Uterus (tissue), 4 donors: Measurements from ENCODE around the gene HCN2. TPM values are rescaled to one million over a fixed set of nuclear protein-coding genes. Genes with fewer than 3 reads are reported as not detected.
A peak's percentile ranks its signal among the peaks of the same experiment; 100 is the strongest.

ENCODE experiments used
- DNase-seq, 2 donors: peaks; one replicate each; pipeline ENCODE4 v3.0.0-alpha.2; 2019 to 2020
- H3K27ac ChIP-seq, 2 donors: fragments of 200-600 bp; sonication (generic); 1 replicate in 1 of 2; 2 replicates in 1 of 2; pipeline ENCODE4 v1.5.1; 2016 to 2018
- H3K27me3 ChIP-seq, 2 donors: fragments of 200-600 bp; sonication (generic); one replicate each; pipeline ENCODE4 v1.5.1; 2018 to 2019; ENCODE audit warnings: control low read depth in 1 of 2
- H3K36me3 ChIP-seq, 2 donors: fragments of 200-600 bp; sonication (generic); one replicate each; pipeline ENCODE4 v1.5.1; 2019; ENCODE audit warnings: control low read depth in 1 of 2
- H3K4me1 ChIP-seq, 2 donors: fragments of 200-600 bp; sonication (generic); one replicate each; pipeline ENCODE4 v1.5.1; 2018 to 2019; ENCODE audit warnings: control low read depth in 1 of 2
- H3K4me3 ChIP-seq, 2 donors: fragments of 200-600 bp; sonication (generic); 1 replicate in 1 of 2; 2 replicates in 1 of 2; pipeline ENCODE4 v1.5.1; 2018 to 2019; ENCODE audit warnings: mild to moderate bottlenecking in 1 of 2
- H3K9me3 ChIP-seq, 2 donors: fragments of 200-600 bp; sonication (generic); one replicate each; pipeline ENCODE4 v1.5.1; 2019; ENCODE audit warnings: control low read depth in 1 of 2
- POLR2A ChIP-seq, 2 donors: fragments of 450-650 bp; IDR thresholded peaks; one replicate each; pipeline ENCODE4 v1.6.1; 2016; ENCODE audit warnings: antibody characterized with exemption in 2 of 2, mild to moderate bottlenecking in 1 of 2, moderate library complexity in 1 of 2
- intact Hi-C: fragments of 100-400 bp; cut with DNase I; formaldehyde crosslinking; loops from one replicate; pipeline ENCODE4 v1.15.1; 2023; ENCODE audit warnings: low total_unique reads
- total RNA-seq, 4 donors: library from RNA; depleted of rRNA in 3 of 4; stranded (reverse); fragments of >200 nt in 3 of 4; gene quantifications; one replicate each; pipeline versions ENCODE4 v1.1.0 to v1.2.4, GENCODE V29; 2014 to 2023
- TF ChIP-seq, protein P1 (sequence below), 4 experiments: fragments of 200-600 bp in 2 of 4; fragments of 450-650 bp in 2 of 4; sonication (generic) in 2 of 4; IDR thresholded peaks; one replicate each; pipeline ENCODE4 v1.5.1; 2016 to 2019; ENCODE audit warnings: antibody characterized with exemption in 4 of 4, mild to moderate bottlenecking in 2 of 4, moderate library complexity in 1 of 4
- donor health status: DM: yes; HTN: yes; CAD: no.

The HCN2 gene
- total RNA-seq, 4 donors from 2014 or later: 0.83 TPM; not detected in 3

DNA sequence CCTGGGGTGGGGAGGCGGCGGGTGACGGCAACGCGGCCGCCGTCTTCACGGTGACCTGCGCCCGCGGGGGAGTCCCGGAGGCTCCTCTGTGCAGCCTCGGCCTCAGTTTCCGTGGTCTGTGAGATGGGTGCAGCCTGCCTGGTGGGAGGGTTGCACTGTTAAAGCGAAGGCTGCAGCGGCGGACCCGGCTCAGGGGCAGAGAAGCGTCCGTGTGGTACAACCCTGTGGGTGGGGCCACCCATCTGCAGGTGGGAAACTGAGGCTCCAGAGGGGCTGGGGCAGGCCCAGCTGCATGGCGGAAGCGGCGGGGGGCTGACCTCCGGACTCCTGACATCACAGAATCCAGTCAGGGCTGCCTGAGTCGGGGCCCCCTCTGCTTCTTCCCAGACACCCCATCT lies 50.5 kb downstream of the HCN2 start:
- intact Hi-C loops: no loop called here
- no peaks in the 10 kb centered on the region for H3K36me3 ChIP-seq
- peak overlapping the region in 1 of 2 donors; percentile 64 for H3K27ac ChIP-seq
- no peak for DNase-seq
- H3K4me3 ChIP-seq: peak overlapping the region in 1 of 2 donors; percentile 44
- H3K27me3 ChIP-seq: no peaks in the 10 kb centered on the region
- no peaks in the 10 kb centered on the region for H3K9me3 ChIP-seq
- TF ChIP-seq, protein P1, sequence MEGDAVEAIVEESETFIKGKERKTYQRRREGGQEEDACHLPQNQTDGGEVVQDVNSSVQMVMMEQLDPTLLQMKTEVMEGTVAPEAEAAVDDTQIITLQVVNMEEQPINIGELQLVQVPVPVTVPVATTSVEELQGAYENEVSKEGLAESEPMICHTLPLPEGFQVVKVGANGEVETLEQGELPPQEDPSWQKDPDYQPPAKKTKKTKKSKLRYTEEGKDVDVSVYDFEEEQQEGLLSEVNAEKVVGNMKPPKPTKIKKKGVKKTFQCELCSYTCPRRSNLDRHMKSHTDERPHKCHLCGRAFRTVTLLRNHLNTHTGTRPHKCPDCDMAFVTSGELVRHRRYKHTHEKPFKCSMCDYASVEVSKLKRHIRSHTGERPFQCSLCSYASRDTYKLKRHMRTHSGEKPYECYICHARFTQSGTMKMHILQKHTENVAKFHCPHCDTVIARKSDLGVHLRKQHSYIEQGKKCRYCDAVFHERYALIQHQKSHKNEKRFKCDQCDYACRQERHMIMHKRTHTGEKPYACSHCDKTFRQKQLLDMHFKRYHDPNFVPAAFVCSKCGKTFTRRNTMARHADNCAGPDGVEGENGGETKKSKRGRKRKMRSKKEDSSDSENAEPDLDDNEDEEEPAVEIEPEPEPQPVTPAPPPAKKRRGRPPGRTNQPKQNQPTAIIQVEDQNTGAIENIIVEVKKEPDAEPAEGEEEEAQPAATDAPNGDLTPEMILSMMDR (IDR thresholded peaks at IDR 0.05): no peak
- TF ChIP-seq POLR2A (IDR thresholded peaks at IDR 0.05): no peak
- H3K4me1 ChIP-seq: peaks cover 0 to 15% of the 10 kb centered on the region in 2 donors

DNA sequence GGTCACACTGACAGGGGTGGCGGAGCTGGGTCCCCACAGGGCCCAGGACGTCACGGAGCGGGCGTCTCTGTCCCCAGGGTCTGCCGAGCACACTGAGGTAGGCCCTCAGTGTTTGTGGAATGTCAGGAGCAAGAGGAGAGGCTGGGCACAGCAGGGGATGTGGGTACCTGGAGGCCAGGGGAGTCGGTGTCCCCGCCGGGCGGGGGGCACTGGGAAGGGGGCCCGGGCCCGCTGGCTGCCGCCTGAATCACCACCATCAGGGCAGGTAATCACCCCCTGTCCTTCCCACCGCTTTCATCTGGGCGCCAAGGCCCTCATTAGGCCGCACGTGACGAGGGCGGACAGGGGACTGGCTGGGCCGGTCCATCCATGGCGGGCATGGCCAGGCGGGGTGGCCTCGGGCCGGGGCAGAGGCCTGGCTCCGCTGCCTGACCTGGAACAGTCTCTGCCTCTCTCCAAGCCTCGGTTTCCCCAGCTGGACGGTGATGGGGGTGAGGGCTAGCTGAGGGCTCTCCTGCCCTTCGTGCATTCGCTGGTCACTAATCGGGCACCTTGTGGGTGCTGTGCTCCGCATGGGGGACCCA lies 51.0 kb downstream of the HCN2 start:
- DNase-seq: no peak
- intact Hi-C loops: no loop called here
- Histone ChIP-seq H3K36me3 (no peaks in the 10 kb centered on the region), H3K4me3 (no peak overlapping the region), H3K9me3 (no peaks in the 10 kb centered on the region), H3K4me1 (peaks cover 0 to 15% of the 10 kb centered on the region in 2 donors), H3K27me3 (no peaks in the 10 kb centered on the region), H3K27ac (peak overlapping the region in 1 of 2 donors; percentile 64)
- TF ChIP-seq POLR2A (IDR thresholded peaks at IDR 0.05): no peak
- TF ChIP-seq, protein P1 (IDR thresholded peaks at IDR 0.05): no peak

DNA sequence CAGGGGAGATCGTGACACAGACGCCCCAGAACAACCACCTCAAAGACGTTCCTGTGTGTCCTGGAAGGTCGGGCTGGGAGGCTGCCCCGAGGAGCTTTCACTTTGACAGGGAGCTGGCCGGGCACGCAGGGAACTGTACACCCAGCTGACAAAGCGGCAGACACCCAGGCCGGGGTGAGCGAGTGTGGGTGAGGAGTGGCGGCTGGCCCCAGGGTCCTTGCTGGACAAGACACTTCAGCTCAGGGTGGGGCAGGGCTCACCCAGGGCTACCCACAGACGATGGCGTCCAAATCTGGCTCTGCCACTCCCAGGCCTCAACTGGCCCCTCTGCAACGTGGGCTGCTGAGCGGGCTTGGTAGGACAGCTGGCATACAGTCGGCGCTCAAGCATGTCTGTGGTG lies 52.0 kb downstream of the HCN2 start:
- Histone ChIP-seq H3K9me3 (no peaks in the 10 kb centered on the region), H3K36me3 (no peaks in the 10 kb centered on the region), H3K27me3 (no peaks in the 10 kb centered on the region), H3K4me1 (peaks cover 0 to 15% of the 10 kb centered on the region in 2 donors), H3K27ac (no peak overlapping the region), H3K4me3 (no peak overlapping the region)
- DNase-seq: no peak
- TF ChIP-seq POLR2A (IDR thresholded peaks at IDR 0.05): no peak
- TF ChIP-seq, protein P1 (IDR thresholded peaks at IDR 0.05): no peak
- intact Hi-C loops: no loop called here

DNA sequence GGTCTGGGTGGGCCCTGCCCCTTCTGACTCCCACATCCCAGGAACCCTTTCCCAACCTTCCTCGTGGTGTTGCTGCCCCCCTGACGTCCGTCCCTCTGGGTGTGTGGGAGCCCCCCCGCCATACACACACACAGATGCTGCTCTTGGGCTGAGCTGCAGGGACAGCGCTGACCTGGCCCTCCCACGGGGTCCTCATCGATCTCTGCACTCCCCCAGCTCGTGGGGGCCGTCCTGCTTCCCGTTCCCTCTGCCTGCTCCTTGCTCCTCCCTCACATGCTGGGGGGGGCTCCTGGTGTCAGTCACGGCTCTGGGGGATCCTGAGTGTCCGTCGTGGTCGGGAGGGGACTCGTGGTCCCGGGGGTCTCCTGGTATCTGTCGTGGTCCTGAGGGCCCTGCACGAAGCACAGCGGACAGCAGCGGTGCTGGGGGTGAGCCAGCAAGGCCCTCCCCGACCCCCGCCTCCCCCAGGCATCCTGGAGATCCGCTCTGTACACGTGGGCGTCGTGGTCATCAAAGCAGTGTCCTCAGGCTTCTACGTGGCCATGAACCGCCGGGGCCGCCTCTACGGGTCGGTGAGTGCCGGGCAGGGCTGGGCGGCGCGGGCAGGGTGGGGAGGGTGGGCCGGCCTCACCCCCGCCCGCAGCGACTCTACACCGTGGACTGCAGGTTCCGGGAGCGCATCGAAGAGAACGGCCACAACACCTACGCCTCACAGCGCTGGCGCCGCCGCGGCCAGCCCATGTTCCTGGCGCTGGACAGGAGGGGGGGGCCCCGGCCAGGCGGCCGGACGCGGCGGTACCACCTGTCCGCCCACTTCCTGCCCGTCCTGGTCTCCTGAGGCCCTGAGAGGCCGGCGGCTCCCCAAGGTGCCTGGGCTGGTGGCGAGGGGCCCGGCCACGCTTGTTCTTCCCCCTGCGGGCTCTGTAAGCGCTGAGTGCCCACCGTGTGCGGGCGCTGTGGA lies 53.4 kb downstream of the HCN2 start:
- H3K36me3 ChIP-seq: no peaks in the 10 kb centered on the region
- intact Hi-C loops: no loop called here
- peaks cover 0 to 15% of the 10 kb centered on the region in 2 donors for H3K4me1 ChIP-seq
- H3K27me3 ChIP-seq: no peaks in the 10 kb centered on the region
- no peak overlapping the region for H3K4me3 ChIP-seq
- TF ChIP-seq, protein P1 (IDR thresholded peaks at IDR 0.05): no peak
- TF ChIP-seq POLR2A (IDR thresholded peaks at IDR 0.05): no peak
- peak overlapping the region in 1 of 2 donors; percentile 29 for H3K27ac ChIP-seq
- DNase-seq: no peak
- no peaks in the 10 kb centered on the region for H3K9me3 ChIP-seq

DNA sequence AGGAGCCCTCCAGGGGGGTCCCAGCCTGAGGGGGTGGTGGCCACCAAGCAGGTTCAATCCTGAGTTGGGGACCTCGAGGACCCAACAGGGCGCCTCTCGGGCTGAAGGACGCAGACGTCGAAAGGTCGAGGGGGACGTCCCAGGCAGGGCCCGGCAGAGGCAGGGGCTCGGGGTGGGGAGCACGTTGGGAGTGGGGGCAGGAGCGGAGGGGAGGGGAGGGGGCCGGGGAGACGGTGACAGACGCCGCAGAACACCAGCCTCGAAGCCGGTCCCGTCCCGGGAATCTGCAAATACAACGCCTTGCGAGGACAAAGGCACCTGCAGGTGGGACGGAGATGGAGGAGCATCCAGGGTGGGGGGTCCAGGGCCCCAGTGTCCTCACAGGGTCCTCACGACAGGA lies 54.1 kb downstream of the HCN2 start:
- TF ChIP-seq POLR2A (IDR thresholded peaks at IDR 0.05): no peak
- TF ChIP-seq, protein P1 (IDR thresholded peaks at IDR 0.05): no peak
- Histone ChIP-seq H3K27me3 (no peaks in the 10 kb centered on the region), H3K36me3 (no peaks in the 10 kb centered on the region), H3K4me1 (peaks cover 0 to 12% of the 10 kb centered on the region in 2 donors), H3K4me3 (no peak overlapping the region), H3K27ac (no peak overlapping the region), H3K9me3 (no peaks in the 10 kb centered on the region)
- DNase-seq: no peak
- intact Hi-C loops: no loop called here
